Left colon (tissue), 2 donors: Measurements from ENCODE around the gene THY1. TPM values are rescaled to one million over a fixed set of nuclear protein-coding genes. Genes with fewer than 3 reads are reported as not detected.
A peak's percentile ranks its signal among the peaks of the same experiment; 100 is the strongest.
"Not testable (repeated sequence)": the region's sequence is repeated elsewhere in the genome, so short reads cannot be mapped to it uniquely, and the experiment has no call there.

Experiments used
- ATAC-seq: fragments of 200-7000 bp; cut with Tn5 transposase; one replicate; pipeline ENCODE4 v1.9.1; 2020; ENCODE audit warnings: mild to moderate bottlenecking, moderate library complexity
- DNase-seq, 2 donors: peaks; one replicate each; pipeline ENCODE4 v3.0.0-alpha.2; 2020
- intact Hi-C, 2 donors: fragments of 100-400 bp; cut with DNase I in 1 of 2; cut with micrococcal nuclease in 1 of 2; formaldehyde crosslinking; loops; one replicate each; pipeline versions ENCODE4 v1.11.2 to v1.14.0; 2022; cut with DNase I, micrococcal nuclease
- total RNA-seq, 2 donors: library from RNA; stranded (reverse); fragmentation: NEBNext Ultra II Directional; extraction: Animal tissue kit (Norgen Biotek cat#: 25700); gene quantifications; one replicate each; pipeline ENCODE4 v1.2.1, GENCODE V29; 2021
- donor health status: DM: no; HTN: no; CAD: no.
- donor health status: DM: yes; HTN: yes; CAD: no.

THY1 gene
- total RNA-seq, 2 donors from 2014 or later = 1.8 to 6.4 TPM

DNA sequence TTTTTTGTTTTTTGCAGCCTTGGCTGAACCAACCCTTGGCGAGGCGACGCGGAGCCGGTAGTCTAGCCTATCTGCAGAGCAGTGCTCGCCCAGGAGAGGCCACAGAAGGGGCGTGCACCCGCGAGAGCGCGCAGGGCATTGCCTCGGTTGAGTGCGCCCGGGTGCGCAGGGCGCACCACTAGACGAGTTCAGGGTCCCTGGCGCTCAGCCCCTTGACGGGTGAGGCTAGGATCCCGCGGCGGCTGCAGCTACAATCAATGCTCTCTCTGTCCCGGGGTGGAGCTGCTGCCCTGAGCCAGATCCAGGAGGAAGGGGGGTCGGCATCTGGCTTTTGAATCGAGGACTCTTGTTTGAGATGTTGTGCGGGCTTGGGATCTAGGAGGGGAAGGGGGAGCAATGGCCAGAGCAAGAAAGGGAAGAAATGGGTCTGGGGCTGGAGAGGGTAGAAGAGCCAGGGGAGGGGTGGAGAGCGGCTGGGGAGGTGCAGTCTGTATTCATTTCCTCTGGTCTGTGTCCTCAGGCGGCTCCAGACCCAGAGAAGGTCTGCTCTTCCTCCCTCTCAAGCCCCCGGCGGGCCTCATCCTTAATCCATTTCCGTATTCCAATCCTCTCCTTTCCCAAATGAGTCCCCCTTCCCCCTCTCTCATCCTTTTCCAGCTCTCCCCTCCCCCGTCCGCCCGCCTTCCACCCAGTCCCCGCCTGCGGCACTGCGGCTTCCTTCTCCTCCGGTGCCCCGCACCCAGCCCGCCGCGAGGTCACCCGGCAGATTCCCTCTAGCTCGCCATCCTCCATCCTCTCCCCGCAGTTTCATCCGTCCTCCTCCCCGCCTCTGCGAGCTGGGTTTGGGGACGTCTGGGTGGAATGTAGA lies 797 bp downstream of the THY1 start:
- intact Hi-C loops = no loop called here
- DNase-seq = no peak
- ATAC-seq = no peak

DNA sequence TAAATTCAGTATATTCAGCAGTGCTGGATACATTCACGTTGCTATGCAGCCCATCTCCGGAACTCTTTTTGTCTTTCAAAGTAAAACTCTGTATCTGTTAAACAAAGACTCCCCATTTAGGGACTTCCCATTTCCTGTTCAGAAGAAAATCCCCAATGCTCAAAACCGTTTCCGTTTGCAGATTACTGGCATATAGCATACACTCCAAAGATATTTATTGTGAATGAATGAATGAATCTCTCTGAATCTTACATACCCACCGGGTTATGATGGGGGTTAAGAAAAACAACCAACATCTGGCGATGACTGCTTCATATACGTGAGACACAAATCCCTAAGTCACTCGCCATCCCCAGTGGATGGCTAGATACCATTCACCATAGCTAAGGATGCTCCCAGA lies 1.6 kb downstream of the THY1 start:
- ATAC-seq = no peak
- DNase-seq = no peak
- intact Hi-C loops = no loop called here

DNA sequence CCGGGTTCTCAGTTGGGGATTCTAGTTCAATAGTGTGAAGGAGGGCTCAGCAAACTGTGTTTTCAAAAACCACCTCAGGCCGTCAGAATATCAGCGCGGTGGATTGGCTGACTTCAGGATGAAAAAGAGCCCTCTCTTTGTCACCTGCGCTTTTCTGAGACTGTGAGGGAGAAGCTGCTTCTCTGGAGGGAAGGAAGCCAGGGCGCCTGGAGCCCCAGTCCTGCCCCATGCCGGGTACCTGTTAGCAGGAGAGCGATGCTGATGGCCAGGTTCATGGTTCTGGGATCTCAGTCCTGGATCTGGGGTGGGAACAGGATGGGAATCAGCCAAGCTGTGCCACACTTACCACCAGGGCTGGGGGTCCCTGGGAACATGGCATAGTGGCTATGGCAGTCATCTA lies 2.3 kb downstream of the THY1 start:
- ATAC-seq (no peak), DNase-seq (no peak)
- intact Hi-C loops = no loop called here

DNA sequence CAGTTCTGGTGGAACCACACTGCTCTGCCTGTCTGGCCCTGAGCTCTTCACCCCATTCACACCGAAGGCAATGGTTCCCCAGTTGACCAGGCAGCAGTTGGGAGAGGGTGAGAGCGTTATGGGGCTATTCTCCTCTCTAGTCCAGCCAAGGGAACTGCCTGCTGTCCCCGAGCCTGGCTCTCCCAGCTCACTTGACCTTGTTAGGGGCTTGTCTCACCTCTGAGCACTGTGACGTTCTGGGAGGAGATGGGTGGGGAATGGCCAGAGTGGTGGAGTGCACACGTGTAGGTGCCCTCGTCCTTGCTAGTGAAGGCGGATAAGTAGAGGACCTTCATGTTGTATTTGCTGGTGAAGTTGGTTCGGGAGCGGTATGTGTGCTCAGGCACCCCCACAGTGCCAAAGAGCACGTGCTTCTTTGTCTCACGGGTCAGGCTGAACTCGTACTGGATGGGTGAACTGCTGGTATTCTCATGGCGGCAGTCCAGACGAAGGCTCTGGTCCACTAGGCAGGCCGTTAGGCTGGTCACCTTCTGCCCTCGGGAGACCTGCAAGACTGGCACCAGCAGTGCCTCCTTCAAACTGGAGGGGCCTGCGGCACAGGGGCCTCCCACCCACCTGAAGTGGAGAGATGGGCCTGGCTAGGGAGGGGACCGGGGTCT lies 3.0 kb downstream of the THY1 start:
- ATAC-seq (no peak), DNase-seq (no peak)
- intact Hi-C loops = no loop called here

DNA sequence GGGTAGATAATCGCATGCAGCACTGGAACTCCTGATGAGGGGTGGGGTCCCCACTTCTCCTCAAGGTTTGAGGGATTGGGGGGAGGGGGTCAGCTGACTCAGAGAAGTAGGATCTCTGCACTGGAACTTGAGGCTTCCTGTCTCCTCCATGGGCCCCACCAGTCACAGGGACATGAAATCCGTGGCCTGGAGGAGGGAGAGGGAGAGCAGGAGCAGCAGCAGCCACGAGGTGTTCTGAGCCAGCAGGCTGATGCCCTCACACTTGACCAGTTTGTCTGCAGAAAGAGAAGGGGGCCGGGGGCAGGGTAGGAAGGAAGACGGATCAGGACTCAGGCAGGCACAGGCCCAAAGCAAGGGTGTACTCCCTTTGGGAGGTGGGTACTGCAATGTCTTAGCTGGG lies 3.7 kb downstream of the THY1 start:
- intact Hi-C loops = no loop called here
- no peak for ATAC-seq
- DNase-seq = no peak

DNA sequence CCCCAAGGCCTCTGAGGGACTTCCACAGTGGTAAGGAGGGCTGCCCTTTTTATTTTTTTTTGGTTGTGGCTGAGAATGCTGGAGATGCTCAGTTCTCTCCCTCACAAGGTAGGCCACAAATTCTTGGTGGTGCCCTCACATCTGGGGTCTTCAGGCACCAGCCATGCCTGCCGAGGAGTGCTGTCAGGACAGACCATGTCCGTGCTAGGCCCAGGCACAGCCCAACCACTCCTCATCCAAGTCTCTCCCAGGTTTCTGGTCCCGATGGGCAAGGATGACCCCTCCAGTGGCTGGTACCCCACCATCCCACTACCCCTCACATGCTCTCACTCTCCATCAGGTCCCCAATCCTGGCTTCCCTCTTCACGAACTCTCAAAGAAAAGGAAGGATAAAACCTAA lies 4.2 kb downstream of the THY1 start:
- intact Hi-C loops = no loop called here
- DNase-seq = no peak
- ATAC-seq = no peak

DNA sequence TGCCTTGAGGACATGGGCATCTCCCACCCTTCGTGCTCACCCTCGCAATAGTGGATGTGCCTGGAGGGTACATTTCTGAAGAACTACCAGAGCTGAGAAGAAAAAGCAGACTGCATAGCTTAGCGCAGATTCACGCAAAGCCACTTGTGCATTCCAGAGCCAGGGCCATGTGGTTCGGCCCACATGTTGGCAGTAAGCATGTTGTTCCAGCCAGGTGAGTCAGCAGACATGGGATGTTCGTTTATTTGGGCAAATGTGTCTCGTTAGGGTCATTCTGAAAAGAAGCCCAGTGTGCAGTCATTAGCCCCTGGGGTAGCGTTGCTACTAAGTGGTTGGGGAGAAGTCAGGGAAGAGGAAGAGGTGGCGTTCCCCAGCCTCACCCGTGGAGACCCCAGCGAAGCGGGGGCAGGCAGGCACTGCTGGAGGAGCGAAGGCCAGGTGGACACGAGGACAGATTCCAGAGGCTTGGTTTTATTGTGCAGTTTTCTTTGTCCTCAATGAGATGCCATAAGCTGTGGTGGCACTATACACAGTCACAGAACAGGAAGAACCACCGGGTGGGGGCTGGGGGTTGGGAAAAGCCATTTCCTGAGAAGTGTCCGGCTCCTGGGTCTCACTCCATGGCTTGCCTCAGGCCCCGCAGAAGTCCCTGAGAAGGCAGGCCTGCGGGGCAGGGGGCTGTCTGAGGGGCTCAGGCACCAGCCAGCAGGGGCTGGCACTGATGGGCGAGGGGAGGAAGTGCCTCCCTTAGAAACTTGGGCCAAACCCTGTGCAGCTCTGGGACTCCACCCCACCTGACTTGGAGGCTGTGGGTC lies 5.0 kb downstream of the THY1 start:
- ATAC-seq (no peak), DNase-seq (no peak)
- intact Hi-C loops = no loop called here

DNA sequence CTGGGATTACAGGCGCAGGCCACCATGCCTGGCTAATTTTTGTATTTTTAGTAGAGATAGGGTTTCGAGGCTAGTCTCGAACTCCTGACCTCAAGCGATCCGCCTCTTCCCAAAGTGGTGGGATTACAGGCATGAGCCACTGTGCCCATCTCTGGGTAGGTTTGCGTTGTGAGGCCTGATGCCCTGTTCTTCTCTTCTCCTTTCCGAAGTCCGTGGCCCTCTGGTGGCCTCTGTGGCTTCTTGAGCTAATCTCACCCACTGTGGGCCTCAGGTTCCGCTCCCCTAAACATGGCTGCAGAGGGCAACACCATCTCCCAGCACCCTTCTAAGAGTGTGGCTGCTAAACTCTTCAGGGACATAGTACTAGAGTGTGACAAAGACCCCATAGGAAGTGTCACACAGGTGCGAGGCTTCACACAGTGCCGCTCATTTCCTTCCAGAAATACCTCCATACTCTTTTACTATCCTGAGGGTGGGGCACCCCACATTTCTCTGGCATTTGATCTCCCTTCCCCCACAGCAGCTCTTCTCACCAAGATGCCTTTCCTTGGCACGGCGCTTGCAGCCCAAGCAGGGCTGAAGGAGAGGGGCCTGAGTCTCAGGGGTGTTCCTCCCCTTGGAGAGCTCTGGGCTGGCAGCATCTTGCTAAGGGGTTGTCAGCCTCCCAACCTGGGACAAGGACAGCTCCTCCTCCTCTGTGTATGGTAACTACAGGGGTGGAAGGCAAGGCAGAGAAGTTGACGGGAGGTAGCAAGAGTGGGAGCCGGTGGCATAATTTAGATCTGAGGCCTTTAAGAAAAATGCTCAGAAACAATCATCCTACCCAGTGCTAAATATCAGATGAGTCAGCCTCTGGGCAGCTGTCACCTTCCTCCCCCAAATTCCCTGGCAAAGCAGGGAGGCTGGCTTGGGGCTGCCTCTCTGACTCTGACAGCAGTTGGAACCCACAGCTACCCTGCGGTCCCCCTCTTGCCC lies 6.1 kb downstream of the THY1 start:
- no peak for DNase-seq
- intact Hi-C loops = no loop called here
- no peak for ATAC-seq

DNA sequence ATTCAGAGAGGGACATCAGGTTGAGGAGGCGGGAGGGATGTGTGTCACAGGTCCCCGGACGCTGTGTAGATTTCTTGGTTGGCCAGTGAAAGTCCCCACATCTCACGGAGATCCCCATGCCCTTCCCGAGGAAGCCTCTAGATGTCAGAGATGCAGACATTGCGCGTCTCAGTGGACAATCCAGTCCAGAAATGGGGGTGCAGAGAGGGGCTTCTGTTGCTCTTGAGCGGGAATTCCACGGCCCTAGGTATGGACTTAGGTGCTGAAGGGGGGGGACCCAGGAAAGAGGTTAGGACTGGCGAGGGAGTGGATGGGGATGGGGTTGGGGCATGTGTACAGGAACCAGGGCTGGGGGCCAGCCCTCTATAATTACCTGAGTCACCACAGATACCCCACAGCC lies 7.0 kb downstream of the THY1 start:
- ATAC-seq = no peak
- intact Hi-C loops = no loop called here

DNA sequence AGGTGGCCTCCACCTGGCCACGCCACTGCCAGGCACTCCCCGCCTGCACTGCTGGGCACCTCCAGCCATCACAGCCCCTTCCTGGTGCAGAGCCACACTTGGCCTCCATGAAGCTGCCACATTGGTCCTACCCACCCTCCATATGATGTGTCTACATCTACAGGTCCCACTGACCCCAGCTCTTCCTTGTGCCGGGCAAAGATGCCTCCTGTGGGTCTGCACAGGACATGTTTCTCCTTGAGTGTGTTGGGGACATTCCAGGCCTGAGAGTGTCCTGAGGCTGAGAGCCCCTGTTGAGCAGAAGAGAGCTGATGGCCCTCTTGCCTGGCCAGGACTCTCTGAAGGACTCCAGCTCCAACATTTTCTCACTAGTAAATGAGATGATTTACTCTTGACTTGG lies 7.5 kb downstream of the THY1 start:
- DNase-seq (no peak), ATAC-seq (no peak)

More for the DNA sequence above, 7.0 kb downstream of the THY1 start:
- DNase-seq = no peak

DNA sequence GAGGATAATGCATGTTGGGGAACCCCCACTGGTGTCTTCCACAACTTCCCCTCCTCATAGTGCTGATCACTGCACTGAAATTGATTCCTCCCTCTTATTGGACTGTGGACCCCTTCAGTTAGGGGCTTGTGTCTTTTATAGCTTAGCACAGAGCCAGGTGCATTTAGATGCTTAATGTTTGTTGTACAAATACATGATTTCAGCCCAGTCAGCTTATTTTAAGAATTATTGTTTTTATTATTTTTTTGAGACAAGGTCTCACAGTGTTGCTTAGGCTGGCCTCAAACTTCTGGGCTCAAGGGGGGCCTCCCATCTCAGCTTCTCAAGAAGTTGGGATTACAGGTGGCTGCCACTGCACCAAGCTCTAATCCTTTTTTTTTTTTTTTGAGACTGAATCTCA lies 8.2 kb downstream of the THY1 start:
- DNase-seq (no peak), ATAC-seq (no peak)
- intact Hi-C loops = no loop called here

More for the DNA sequence above, 7.5 kb downstream of the THY1 start:
- intact Hi-C loops = no loop called here

DNA sequence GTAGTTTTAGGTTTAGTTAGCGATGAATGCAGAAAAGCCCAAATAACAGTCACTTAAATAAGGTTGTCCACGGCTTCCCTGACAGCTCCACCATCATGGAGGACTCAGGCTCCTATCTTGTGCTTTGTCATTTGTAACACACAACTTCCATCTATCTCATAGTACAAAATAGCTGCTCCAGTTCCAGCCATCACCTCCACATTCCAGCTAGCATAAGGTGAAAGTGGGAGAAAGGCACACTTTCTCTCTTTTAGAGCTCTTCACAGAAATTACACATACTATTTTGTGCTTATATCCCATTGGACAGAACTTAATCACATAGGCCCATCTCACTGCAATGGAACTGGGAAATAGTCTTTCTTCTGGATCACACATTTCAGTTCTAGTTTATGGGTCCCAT lies 8.7 kb downstream of the THY1 start:
- ATAC-seq (no peak), DNase-seq (no peak)
- intact Hi-C loops = no loop called here

DNA sequence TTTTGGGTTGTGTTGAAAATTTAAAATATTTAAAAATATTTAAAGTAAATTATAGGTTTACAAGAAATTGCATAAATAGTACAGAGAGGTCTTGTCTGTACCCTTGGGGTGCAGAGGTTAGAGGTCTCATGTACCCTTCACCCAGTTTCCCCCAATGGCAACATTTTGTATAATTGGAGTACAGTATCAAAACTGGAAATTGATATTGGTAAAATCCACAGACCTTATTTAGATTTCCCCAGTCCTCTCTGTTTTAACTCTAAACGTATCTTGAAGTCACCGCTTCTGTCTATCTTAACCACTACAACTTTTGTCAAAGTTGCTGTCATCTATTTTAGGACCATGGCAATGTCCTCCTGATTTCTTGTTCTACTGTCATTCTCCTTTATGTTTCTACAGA lies 10.9 kb downstream of the THY1 start:
- ATAC-seq (no peak), DNase-seq (no peak)
- intact Hi-C loops = no loop called here

DNA sequence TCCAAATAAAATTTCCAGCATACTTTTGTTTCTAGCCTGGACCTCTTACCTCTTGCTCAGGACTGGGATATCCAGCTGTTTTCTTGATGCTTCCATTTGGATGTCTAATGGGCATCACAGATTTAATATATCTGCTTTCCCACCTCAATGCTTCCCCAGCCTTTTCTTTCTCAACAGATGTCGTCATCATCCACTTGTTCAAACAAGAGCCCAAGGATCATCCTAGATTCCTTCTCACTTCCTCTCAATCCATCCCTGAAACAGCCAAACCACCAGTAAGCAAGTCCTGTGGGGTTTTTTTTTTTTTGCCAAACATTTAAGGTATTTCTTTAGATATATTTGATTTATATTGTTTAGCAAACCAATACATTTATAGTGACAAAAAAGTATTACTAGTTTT lies 12.5 kb downstream of the THY1 start:
- intact Hi-C loops = no loop called here
- ATAC-seq (no peak), DNase-seq (no peak)

DNA sequence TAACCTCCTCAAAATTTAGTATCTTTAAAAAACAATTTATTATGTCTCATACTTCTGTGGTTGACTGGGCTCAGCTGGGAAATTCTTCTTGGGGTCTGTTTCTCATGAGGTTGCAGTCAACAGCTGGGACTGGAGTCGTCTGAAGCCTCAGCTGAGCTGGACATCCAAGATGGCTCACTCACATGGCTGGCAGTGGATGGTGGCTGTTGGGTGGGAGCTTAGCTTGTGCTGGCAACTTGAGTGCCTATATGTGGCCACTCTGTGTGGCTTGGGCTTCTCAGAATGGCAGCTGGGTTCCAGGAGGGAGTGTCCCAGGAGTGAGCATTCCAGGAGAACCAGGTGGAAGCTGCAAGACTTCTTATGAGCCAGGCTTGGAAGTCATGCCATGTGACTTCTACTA lies 13.2 kb downstream of the THY1 start:
- DNase-seq (no peak), ATAC-seq (no peak)
- intact Hi-C loops = no loop called here

DNA sequence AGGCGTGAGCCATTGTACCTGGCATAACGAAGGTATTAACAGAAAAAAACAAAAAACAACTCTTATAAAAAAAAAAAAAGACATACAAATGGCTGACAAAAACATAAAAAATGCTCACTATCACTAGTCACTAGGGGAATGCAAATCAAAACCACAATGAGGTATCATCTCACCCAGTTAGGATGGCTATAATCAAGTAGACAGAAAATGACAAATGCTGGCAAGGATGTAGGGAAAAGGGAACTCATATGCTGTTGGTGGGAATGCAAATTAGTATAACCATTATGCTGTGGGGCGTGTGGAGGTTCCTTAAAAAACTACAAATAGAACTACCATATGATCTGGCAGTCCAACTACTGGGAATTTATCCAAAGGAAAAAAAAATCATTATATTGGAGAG lies 17.0 kb downstream of the THY1 start:
- DNase-seq (no peak), ATAC-seq (no peak)
- intact Hi-C loops = no loop called here

DNA sequence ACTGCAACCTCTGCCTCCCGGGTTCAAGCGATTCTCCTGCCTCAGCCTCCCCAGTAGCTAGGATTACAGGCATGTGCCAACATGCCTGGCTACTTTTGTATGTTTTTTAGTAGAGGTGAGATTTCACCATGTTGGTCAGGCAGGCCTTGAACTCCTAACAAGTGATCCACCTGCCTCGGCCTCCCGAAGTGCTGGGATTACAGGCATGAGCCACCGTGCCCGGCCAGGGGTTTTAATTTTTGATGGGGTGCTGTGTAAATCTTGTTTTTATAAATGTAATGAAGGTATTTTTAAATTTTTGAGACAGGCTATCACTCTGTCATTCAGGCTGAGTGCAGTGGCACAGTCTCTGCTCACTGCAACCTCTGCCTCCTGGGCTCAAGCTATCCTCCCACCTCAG lies 17.5 kb downstream of the THY1 start:
- DNase-seq, ATAC-seq, intact Hi-C loops: not testable (repeated sequence)

DNA sequence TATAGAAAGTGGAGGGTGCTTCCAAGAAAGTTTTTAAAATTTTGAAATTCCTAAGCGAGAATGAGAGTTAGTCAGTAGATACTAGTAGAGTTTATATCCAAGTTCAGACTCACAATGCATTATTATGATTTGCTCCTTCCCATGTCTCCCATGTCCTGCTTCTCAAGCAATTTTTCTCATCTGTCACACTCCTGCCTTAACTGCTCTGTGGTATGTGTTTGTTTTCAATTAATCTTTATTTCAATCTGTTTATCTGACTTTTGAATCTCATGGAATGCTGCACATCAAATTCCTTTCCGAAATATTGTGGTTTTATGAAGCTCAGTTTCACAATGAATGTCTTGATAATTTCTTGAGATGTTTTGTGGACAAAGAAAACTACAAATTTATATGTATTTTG lies 18.1 kb downstream of the THY1 start:
- intact Hi-C loops = no loop called here
- no peak for DNase-seq
- ATAC-seq = no peak

DNA sequence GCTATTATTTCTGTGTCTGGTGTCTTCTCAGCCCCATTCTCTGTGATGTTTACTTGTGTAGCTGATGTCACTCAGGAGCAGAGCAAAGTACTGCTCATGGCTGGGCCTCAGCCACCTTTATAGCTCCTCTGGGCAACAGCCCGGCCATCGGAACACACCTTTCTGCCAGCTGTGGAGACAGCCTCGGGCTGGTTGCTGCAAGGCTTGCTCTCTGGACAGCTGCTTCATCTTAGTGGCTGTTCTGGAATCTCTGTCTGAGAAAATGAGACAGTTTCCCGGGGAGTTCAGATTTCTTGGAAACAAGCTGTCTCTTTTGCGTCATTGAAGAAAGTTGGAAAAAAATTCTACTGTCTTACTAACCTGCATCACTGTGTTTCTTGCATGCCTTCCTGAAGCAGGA lies 20.0 kb downstream of the THY1 start:
- intact Hi-C loops = no loop called here
- ATAC-seq = peak; percentile 52
- no peak for DNase-seq
